ENCODE data around the gene SMURF2.
"Not testable (repeated sequence)": the region's sequence is repeated elsewhere in the genome, so short reads cannot be mapped to it uniquely, and the experiment has no call there.

SMURF2 gene

DNA sequence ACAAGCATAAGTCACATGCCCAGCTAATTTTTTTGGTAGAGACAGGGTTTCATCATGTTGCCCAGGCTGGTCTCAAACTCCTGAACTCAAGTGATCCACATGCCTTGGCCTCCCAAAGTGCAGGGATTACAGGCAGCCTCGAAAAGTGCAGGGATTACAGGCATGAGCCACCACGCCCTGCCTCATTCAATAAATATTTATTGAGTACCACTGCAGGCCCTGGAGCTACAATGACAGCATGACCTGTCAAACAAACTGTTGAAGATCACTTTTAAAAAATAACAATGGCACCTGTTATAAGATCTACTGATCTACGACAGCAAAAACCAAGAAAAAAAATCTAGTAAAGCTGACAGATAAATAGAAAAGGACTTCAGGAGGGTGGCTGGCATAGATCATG is 79.1 kb downstream of the SMURF2 start:
- no peak for DNase-seq

DNA sequence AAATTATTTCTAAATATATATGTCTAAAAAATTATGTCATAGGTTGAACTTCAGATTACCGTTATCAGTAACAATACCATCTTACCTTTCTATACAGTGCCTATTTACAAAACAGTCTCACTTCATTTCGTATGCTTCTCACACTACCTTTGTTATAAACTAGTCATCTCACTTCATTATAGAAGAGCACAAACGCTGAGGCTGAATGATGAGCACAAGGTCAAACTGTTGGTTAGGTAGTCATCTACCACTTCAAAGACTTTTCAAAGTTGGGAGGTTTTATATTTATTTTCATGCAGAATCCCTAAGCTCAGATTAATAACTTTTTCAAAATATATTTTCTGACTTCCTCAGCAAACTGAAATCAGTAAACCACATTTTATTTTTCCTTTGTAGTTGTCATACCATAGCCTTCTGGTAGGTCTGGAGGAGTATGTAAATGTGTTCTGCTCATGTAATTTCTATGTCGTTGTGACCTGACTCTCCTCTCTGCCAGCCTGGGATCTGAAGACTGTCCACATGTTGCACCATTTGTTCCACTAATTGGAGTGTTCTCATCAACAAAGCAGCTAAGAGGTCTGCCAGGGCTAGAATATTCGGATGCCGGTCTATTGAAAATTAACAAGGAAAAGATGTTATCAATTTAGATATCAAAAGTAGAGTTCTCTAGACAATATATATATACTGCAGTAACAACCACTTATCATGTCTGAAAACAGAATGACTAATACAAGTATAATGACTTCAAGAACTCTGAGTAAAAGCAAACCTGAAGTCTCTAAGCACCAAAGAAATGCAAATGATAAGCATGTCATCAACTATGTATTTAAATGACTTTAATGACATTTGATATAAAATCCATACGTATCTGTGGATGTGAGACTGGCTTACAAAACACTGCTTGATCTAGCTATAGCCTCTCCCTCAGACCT is 81.5 kb downstream of the SMURF2 start:
- no peak for DNase-seq

DNA sequence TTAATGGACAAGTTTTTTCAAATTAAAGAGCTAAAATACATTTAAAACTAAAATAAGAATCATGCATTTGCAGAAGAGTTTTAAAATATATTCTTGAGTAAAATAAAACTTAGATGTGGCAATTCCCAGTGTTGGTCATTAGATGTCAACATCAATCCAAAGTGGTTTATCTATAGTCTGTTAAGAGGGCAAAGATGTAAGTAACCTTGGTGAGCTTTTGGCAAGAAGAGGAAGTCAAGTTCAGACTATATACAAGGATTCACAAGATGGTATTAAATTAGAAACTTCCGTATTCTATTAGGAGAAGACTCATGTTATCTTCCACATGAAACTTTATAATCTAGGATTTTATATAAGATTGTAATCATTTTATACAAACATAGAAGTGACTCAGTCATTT is 82.2 kb downstream of the SMURF2 start:
- DNase-seq, result no peak

DNA sequence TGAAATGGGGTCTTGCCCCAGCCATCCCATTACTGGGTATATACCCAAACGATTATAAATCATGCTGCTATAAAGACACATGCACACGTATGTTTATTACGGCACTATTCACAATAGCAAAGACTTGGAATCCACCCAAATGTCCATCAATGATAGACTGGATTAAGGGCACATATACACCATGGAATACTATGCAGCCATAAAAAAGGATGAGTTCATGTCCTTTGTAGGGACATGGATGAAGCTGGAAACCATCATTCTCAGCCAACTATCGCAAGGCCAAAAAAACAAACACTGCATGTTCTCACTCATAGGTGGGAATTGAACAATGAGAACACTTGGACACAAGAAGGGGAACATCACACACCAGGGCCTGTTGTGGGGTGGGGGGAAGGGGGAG is 85.1 kb downstream of the SMURF2 start:
- DNase-seq, result not testable (repeated sequence)

DNA sequence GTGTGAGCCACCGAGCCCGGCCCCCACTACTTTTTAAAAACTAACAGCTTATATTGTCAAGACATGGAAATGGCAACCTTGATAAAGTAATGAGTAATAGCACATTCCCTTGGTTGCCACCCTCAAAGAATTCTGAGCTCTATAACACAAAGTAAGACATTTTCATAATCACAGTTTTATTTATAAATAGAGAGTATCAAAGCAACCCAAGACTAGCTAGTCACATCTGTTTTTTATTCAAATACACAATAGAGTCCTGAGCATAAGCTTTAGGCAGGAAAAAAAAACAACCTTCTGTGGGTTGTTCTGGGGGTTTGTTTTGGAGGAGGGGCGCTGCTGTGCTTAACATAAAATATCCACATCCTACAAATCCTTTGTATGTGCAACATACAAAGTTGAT is 86.7 kb downstream of the SMURF2 start:
- DNase-seq, result no peak

DNA sequence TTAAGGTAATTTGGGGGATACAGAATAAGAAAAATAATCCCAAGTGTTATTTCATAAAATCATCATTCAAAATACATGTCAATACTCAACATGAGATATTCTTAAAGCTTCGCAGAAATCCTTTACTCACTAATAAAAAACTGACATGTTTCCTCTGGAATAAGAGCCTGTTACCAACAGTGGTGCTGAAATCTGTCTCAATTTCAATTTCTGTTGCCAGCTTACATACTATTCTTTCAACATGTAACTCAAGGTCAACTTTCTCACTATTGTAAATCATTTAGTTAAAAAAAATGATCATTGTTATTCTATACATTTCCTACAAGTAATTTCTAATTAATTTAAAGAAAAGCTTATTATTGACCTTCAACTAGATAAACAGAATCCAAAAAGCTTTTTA is 87.5 kb downstream of the SMURF2 start:
- no peak for DNase-seq

DNA sequence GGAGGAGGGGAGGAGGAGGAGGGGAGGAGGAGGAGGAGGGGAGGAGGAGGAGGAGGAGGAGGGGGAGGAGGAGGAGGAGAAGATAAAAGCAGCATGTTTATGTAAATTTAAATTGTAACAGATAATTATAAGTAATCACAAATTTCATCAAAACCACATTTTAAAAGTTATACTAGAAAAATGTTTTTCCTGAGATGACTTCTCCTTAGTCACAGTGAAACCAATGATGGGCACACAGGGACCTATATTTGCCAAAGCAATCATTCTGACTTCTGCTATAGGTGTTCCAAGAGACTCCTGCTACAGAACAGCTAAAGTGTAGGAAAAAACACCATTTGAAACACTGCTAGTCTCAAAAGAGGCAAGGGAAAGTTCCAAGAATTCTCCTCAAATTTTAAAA is 88.9 kb downstream of the SMURF2 start:
- DNase-seq, result no peak

DNA sequence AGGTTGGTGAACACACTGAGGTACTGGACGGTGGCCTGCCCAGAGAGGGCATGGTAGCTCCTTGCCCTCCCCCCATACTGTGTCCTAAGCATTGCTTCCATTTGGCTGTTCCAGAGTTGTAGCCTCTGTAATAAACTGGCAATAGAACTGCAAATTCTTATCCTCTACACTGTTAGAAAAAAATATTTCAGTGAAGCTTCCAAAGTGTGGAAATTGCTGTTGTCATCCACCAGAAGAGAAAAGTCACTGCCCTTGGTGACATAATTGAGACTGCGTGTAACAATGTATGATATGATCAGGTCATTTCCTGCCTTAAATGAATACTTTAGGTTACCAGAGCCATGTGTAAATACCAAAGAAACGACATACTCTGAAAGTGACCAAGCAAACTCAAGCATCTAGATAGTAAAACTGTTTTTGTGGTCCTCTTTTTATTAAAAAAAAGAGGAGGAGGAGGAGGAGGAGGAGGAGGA is 89.4 kb downstream of the SMURF2 start:
- DNase-seq, result no peak

DNA sequence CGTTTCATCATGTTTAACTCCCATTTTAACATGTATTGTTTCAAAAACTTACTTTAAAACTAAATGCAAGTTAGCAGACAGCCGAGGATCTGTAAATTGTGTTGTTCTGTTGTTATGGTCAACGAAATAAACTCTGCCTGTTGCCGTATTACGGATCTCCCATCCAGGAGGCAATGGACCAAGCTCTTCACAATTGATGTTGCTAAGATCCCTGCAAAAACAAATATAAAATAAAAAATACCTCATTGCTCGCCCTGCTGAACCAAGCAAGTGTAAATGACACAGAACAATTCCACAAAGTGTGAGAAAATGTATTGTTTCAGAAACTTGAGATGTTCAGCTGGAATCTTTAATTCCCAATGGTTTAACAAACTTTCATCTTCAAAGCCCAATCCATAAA is 90.4 kb downstream of the SMURF2 start:
- no peak for DNase-seq

DNA sequence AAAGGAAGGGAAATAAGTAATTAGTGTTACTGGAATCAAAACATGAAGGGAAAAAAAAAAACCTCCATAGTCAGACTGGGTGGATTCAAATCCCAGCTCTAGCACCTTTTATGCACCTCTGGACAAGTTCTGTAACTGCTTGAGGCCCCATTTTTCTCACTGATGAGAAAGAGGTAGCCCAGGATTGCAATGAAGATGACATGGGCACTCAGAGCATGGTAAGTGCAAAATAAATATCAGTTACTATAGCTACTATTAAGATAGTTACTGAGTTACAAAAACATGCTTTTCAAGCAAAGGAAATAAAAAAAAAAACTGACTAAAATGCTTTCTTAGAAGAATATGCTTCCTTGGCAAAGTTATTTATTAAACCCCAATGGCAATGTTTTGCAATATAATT is 96.5 kb downstream of the SMURF2 start:
- no peak for DNase-seq

DNA sequence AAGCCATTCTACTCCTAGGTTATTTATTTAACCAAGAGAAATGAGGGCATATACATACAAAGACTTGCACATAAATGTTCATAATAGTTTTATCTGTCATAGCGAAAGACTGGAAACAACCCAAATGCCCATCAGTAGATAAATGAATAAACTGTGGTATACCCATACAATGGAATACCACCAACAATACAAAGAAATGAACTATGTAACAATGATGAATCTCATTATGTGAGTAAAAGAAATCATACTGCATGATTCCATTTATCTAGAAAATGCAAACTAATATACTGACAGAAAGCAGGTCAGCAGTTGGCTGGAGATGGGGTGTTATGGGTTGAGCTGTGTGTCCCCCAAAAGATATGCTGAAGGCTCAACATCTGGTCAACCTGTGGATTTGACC is 98.0 kb downstream of the SMURF2 start:
- DNase-seq, result no peak

DNA sequence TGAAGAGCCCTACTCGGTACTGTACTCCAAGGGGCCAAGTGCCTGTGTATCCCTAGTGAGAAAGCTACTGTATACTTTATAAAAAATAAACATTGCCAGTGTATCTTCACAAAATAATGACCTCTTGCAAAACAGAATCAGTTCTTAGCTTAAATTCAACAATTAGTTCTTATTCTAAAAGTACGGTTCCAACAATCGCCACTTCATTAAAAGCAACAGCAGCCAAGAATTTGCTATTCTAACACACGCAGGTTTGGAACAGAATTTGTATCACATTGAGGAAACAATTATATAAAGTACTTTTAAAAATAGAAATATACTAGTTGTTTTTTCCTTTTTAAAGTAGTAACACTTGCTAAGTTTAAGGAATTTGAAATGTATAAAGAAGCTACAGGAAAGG is 106.8 kb downstream of the SMURF2 start:
- no peak for DNase-seq

DNA sequence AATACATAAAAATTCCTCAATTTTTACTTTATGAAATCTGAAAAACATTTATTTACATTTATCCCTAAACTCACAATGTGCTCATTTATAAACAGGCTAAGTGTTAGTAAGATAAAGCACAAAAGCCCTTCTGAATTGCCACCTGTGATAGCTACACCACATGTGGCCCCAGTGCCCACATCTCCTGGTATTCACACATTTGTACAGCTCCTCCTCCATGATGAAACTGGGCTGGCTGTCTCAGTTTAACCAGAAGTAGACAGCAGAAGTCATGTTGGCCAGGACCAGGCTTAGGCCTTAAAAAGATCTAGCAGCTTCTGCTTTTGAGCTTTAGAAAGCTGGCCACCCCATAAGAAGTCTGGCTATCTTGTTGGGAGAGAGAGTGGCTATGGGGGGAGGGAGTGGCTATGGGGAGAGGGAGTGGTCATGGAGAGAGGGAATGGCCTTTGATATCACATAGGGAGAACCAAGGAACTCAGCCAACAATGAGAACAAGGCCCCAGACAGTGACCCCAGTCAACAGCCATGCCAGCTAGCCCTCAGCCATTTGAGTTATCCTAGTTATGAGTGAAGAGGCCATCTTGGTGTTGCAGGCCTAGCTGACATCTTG is 108.0 kb downstream of the SMURF2 start:
- DNase-seq, result no peak

DNA sequence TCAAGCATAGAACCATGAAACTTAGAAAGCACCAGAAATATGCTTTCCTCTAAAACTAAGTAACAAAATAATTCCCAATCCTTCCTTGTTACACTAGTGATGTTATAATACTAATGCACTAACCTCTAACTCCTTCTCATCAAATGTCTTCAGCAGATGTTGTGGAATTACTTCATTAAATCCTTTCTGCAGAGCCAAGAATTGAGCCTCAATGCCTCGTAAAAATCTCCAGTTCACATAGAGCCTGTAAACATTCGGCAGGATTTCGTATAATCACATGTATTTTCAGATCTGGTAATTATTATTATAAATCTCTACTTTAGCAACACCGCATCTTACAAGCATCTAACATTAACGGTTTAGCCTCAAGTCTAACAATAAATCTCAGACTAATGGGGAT is 110.6 kb downstream of the SMURF2 start:
- no peak for DNase-seq

DNA sequence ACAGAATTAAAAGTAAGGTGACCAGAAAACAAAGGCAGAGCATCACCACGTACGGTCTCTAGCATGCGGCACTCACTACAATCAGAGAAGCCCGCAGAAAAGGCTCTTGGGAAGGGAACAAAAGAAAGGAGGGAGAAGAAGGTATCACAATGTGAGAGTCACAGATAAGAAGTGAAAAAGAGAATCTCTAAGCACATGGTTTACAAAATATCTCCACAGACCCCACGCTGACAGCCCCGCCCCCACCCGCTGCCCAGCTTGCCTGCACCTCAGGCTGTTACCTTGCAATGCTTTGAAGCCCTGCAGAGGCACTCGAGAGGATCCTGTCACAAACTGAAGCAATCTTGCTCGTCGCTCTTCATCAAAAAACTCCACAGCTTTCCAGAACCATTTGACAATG is 114.8 kb downstream of the SMURF2 start:
- no peak for DNase-seq

DNA sequence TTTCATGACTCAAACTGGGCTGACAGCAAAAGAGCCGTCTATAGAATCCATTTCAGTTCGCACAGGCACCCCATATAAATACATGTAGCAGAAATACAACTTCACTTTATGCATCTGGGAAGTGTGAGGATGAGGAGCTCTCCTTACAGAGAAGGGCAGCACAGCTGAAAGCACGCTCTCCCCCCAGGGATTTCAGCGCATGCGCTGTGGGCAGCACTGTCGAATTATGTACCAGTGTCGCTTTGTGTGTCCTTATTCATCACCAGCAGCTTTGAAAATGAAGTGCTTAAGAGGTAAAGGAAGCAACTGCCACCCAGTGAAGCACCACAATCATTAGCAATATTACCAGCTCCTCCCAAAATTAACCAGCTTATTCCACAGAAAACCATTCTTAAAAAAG is 115.4 kb downstream of the SMURF2 start:
- DNase-seq, result no peak

DNA sequence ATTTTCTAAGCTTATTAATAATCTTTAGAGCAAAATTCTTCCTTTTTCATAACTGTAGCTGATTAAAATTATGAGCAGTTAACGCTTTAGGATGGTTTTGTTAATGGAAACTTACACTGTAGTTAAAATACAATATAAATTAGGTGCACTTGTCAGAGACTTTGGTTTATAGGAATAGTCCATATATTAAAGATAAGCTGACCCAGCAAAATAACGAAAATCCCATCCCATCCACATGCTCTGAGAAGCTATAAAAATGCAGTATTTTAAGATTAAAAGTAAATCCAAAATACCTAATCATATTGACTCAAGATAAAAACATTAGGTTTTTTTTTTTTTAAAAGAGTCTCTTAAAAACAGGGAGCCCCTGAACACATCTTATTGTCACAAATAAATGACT is 117.4 kb downstream of the SMURF2 start:
- no peak for DNase-seq

DNA sequence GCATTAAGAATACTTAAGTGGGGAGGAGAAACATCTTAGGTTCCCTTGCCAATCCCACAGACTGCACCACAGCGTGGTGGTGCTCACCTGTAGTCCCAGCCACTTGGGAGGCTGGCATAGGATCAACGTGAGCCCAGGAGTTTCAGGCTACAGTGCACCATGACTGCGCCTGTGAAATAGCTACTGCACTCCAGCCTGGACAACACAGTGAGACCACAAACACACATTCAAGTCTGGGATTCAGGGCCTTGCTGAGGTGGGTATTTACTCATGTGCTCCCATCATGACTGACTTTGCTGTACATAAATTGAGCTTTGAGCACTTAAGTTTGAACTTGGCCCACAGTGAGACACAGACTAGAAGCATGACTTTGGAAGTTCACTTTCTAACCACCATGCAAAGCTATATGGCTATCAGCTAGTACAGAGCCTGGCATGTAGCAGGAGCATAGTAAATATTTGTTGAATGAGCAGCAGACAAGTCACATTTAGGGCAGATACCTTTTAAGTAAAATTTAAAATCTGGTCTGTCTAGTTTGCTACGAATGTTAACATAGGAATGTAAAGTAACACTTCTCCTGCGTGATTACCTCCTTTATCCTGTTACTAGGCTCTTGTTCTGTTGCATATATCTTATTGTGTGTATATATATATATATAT is 121.9 kb downstream of the SMURF2 start:
- no peak for DNase-seq

DNA sequence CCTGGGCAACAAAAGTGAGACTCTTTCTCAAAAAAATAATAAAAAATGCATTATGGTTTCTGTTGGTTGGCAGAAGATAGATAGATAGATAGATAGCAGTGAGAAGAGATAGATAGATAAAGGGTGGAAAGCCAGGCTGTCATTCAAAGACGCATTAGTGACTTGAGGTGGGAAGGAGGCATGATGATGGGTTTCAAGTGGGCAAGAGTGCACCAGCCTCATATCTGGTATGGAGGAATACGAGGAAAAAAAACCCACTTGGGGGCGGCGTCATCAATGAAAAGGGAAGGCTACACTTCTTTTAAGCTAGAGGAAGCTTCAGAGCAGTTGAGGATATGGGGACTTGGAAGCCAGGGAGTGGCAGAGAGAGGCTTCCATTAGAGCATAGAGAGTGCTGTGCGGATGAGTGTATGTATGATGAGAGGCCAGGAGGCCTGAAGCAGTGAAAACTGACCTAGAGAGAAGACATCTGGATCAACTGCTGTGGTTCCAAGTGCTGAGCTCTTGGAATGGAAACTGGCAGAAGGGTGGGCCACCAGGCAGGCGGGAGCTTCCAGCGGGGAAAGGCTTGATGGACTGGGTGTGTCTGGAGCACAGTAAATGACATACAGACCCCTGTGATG is 123.5 kb downstream of the SMURF2 start:
- DNase-seq, result no peak

DNA sequence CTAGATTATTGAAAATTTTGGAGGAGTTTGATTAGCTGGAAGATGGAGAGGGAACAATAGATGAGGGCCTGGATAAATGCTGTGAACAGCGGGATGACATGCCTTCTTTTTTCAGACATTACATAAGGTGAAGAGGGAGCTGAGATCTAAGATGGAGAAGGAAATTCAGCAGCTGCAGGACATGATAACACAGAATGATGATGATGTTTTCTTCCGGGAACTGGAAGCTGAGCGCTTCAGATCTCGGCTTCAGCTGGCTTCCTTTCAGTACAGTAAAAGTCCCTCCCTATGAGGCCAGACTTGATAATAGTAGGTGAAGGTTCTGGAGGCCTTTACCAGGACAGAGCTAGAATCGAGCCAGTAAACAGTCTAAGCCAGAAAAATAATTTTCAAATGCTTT is 124.6 kb downstream of the SMURF2 start:
- no peak for DNase-seq

DNA sequence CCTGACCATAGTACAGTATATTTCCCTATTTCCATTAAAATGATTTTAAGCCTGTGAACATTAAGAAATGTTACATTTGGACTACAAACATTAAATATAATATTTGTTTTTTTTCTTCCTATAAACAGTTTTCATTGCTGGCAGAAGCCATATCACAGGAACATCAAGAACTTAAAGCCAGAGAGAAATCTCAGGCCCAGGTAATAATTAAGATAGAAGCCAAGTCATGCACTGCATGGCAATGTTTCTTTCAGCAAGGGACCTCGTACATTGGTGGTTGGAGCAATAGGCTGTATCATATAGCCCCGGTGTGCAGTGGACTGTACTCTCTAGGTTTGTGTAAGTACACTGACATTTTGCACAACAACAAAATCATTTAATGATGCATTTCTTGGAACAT is 125.2 kb downstream of the SMURF2 start:
- DNase-seq, result no peak

DNA sequence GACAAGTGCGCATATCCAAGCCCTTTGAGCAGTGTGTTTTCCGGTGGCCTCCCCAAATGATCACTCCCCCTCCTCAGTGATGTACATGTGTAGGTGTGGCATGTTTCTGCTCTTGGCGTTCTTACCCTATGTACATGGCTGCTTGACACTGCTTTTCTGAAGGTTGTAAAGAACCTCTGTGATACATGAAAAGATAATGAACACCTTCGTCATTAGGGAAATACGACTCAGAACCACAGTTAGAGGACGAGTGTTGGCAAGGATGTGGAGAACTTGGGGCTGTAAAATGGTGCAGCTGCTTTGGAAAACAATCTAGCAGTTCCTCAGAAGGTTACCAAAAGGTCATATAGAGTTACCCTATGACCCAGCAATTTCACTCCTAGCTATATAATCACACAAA is 126.8 kb downstream of the SMURF2 start:
- no peak for DNase-seq

DNA sequence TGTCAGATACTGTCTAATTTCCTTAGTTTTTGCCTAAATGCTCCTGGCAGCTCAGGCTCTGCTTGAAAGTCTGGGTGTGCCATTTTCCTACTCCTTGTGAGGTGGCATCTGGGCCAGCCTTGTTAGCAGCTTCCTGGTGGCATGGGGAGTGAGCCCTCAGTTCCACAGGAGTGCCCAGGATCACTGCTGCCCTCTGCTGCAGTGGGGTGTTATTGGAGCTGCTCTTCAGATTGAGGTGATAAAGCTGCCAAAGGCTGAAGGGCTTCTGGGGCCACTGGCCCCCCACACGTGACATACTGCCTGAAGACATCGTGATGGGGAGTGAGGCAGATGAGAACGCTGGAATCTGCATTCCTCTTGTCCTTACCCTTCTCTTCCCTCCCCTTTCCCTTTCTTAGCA is 127.9 kb downstream of the SMURF2 start:
- no peak for DNase-seq

DNA sequence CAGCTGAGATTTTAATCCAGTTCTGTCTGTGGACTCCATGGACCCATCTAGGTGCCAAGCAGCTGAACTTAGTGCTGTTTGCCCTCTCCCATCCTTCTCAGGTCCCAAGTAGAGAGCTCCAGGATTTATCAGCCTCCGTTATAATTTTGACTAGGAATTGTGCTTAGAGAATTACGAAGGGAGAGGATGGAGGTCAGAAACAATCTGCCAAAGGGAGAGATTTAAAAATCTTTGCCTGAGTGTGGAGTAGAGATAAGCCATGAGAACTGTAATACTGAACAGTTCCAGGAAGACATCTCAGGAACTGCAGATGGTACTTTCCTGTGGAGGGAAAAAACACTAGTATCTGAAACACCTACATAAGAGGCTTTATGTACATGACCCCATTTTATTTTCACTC is 128.3 kb downstream of the SMURF2 start:
- DNase-seq, result no peak
